Kidney (tissue), 14 donors: ENCODE results near the gene HNRNPF. TPM values are rescaled to one million over a fixed set of nuclear protein-coding genes. Genes with fewer than 3 reads are reported as not detected.

ENCODE experiments used
- DNase-seq, 5 donors: peaks; one replicate each; pipeline ENCODE4 v3.0.0-alpha.2; 2013 to 2020
- FAIRE-seq: peaks from 2 replicates; lab custom pipeline; 2012; peaks lifted over from hg19 to GRCh38; lab: Jason Lieb, UNC
- H3K27ac ChIP-seq, 2 donors: one replicate each; pipeline ENCODE4 v1.7.0; 2013; ENCODE audit warnings: low read depth in 2 of 2, low read length in 2 of 2, inconsistent platforms in 1 of 2
- H3K27me3 ChIP-seq: one replicate; pipeline ENCODE4 v1.7.1; 2013; ENCODE audit warnings: low read length, inconsistent platforms; ENCODE audit not compliant: control insufficient read depth, insufficient read depth
- H3K36me3 ChIP-seq, 3 donors: one replicate each; pipeline versions ENCODE4 v1.7.0 to v1.7.1; 2013; ENCODE audit warnings: low read length in 3 of 3, control low read depth in 1 of 3, inconsistent platforms in 1 of 3; ENCODE audit not compliant: insufficient read depth in 3 of 3, control insufficient read depth in 2 of 3
- H3K4me1 ChIP-seq, 3 donors: one replicate each; pipeline versions ENCODE4 v1.7.0 to v1.7.1; 2013; ENCODE audit warnings: low read length in 3 of 3, inconsistent platforms in 1 of 3, low read depth in 1 of 3; ENCODE audit not compliant: control insufficient read depth in 2 of 3, insufficient read depth in 2 of 3
- H3K4me3 ChIP-seq, 3 donors: one replicate each; pipeline versions ENCODE4 v1.7.0 to v1.8.1; 2013; ENCODE audit warnings: low read length in 3 of 3, control low read depth in 1 of 3, inconsistent platforms in 1 of 3
- H3K9ac ChIP-seq, 3 donors: one replicate each; pipeline versions ENCODE4 v1.7.0 to v1.7.1; 2013; ENCODE audit warnings: low read length in 3 of 3, control low read depth in 1 of 3, inconsistent platforms in 1 of 3
- H3K9me3 ChIP-seq, 3 donors: one replicate each; pipeline versions ENCODE4 v1.7.0 to v1.7.1; 2013; ENCODE audit warnings: low read length in 3 of 3, control low read depth in 1 of 3, inconsistent platforms in 1 of 3; ENCODE audit not compliant: control insufficient read depth in 2 of 3, insufficient read depth in 1 of 3
- CTCF ChIP-seq: IDR thresholded peaks from 3 replicates; pipeline ENCODE4 v1.5.1; 2012; ENCODE audit warnings: mild to moderate bottlenecking, moderate library complexity, borderline replicate concordance; ENCODE audit not compliant: insufficient read depth; ENCODE audit errors: extremely low read depth
- intact Hi-C: fragments of 100-400 bp; cut with DNase I; formaldehyde crosslinking; loops from one replicate; pipeline ENCODE4 v1.11.1; 2022
- polyA plus RNA-seq: library from polyadenylated mRNA; stranded (reverse); fragments of 350-450 nt; fragmentation: Illumina TruSeq; extraction: RNeasy Lipid Tissue Mini Kit (QIAGEN cat#74804); gene quantifications from one replicate; pipeline ENCODE4 v1.2.3, GENCODE V29; 2014; ENCODE audit warnings: low read depth, low replicate concordance; ENCODE audit not compliant: insufficient read depth
- total RNA-seq: library from RNA; stranded (reverse); fragmentation: NEBNext Ultra II Directional; extraction: Animal tissue kit (Norgen Biotek cat#: 25700); gene quantifications from one replicate; pipeline ENCODE4 v1.2.1, GENCODE V29; 2021
- donor health status: control.
- donor health status: control.
- donor health status: control.
- donor health status: control.
- donor health status: control.
- donor health status: DM: yes; HTN: yes; CAD: no.
- donor health status: Normal renal cell carcinoma (clear cell type).

The HNRNPF gene
- total and polyA plus RNA-seq, 2 donors from 2014 or later = 74.0 to 190 TPM

- no peak overlapping the region for H3K27ac ChIP-seq
- no peaks in the 10 kb centered on the region for H3K36me3 ChIP-seq
- peak overlapping the region in 1 of 3 donors; percentile 91 for H3K9ac ChIP-seq
- intact Hi-C loops = no loop called here
- peaks cover 0 to 10% (median 3%) of the 10 kb centered on the region in 3 donors for H3K4me1 ChIP-seq
- no peaks in the 10 kb centered on the region for H3K9me3 ChIP-seq
- DNase-seq (no peak), FAIRE-seq (no peak)
- H3K27me3 ChIP-seq = no peaks in the 10 kb centered on the region
- H3K4me3 ChIP-seq = peak overlapping the region in 1 of 3 donors; percentile 85
- TF ChIP-seq CTCF = no peak
Measured at GRCh38 chr10:43410345-43410744, 1.4 kb upstream of the HNRNPF start.

- no peak for TF ChIP-seq CTCF
- Histone ChIP-seq H3K27me3 (no peaks in the 10 kb centered on the region), H3K4me1 (peaks cover 0 to 10% (median 3%) of the 10 kb centered on the region in 3 donors), H3K36me3 (no peaks in the 10 kb centered on the region), H3K27ac (peak overlapping the region; percentile 96 to 99), H3K9ac (peak overlapping the region; percentile 12 to 91 (median 84)), H3K9me3 (no peaks in the 10 kb centered on the region), H3K4me3 (peak overlapping the region; percentile 79 to 93 (median 85))
- intact Hi-C loops = no loop called here
- FAIRE-seq (no peak), DNase-seq (peak in 2 of 5 donors; percentile 46 to 79)
Measured at GRCh38 chr10:43409385-43410109, 561 bp upstream of the HNRNPF start.

DNA sequence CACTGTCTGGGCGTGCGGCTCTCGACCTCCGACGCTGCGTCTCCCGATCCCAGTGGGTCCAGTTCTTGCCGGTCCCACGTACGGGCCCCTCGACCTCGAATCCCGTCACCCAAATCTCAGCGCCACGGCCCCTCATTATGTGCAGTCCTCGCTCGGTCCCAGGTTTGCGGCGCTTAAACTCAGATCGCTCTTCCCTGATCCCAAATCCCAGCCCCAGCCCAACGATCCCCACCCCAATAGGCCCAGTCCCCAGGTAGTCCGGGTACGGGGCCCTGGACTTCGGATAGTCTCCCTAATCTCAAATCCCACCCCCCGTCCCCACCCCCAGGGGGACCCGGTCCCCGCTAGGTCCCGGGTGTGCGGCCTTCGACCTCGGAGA is 666 bp downstream of the HNRNPF start:
- peak overlapping the region; percentile 67 to 84 (median 75) for H3K4me3 ChIP-seq
- peak overlapping the region; percentile 14 to 94 (median 69) for H3K9ac ChIP-seq
- no peaks in the 10 kb centered on the region for H3K27me3 ChIP-seq
- intact Hi-C loops = no loop called here
- DNase-seq = peak in 1 of 5 donors; percentile 42
- TF ChIP-seq CTCF = no peak
- peaks cover 0 to 10% (median 3%) of the 10 kb centered on the region in 3 donors for H3K4me1 ChIP-seq
- H3K9me3 ChIP-seq = no peaks in the 10 kb centered on the region
- FAIRE-seq = no peak
- H3K27ac ChIP-seq = peak overlapping the region; percentile 99
- H3K36me3 ChIP-seq = peaks cover 0 to 1% (median 0%) of the 10 kb centered on the region in 3 donors
